Activated CD8-positive, alpha-beta memory T cell treated with anti-CD3 and anti-CD28 coated beads for 1 hour (primary cell): ENCODE measurements around the gene PEPD.
"Not testable (repeated sequence)": the region's sequence is repeated elsewhere in the genome, so short reads cannot be mapped to it uniquely, and the experiment has no call there.

Source experiments
- DNase-seq, 2 donors: peaks; one replicate each; pipeline ENCODE4 v3.0.0-alpha.2; 2020; ENCODE audit warnings: low read depth in 1 of 2; ENCODE audit errors: extremely low read depth in 1 of 2

Gene PEPD

GRCh38 chr19:33479570-33479969 is 42.0 kb downstream of the PEPD start:
- DNase-seq: not testable (repeated sequence)

GRCh38 chr19:33477781-33478180 is 43.8 kb downstream of the PEPD start:
- no peak for DNase-seq

- no peak for DNase-seq
Measured at GRCh38 chr19:33476151-33476707, 45.4 kb downstream of the PEPD start.

GRCh38 chr19:33473653-33474305 is 47.8 kb downstream of the PEPD start:
- DNase-seq: no peak

- no peak for DNase-seq
Measured at GRCh38 chr19:33472691-33473652, 48.6 kb downstream of the PEPD start.

- no peak for DNase-seq
Measured at GRCh38 chr19:33472226-33472625, 49.4 kb downstream of the PEPD start.

- no peak for DNase-seq
Measured at GRCh38 chr19:33471111-33471996, 50.2 kb downstream of the PEPD start.

- no peak for DNase-seq
Measured at GRCh38 chr19:33470686-33471085, 50.9 kb downstream of the PEPD start.

- DNase-seq: no peak
Measured at GRCh38 chr19:33470040-33470330, 51.6 kb downstream of the PEPD start.

GRCh38 chr19:33469171-33470039 is 52.2 kb downstream of the PEPD start:
- no peak for DNase-seq

GRCh38 chr19:33468361-33469170 is 53.0 kb downstream of the PEPD start:
- DNase-seq: no peak

GRCh38 chr19:33467851-33468250 is 53.7 kb downstream of the PEPD start:
- no peak for DNase-seq

- DNase-seq: no peak
Measured at GRCh38 chr19:33465834-33466233, 55.8 kb downstream of the PEPD start.

- DNase-seq: no peak
Measured at GRCh38 chr19:33465371-33465770, 56.2 kb downstream of the PEPD start.

GRCh38 chr19:33464733-33465115 is 56.9 kb downstream of the PEPD start:
- no peak for DNase-seq

- DNase-seq: no peak
Measured at GRCh38 chr19:33464010-33464732, 57.4 kb downstream of the PEPD start.

- no peak for DNase-seq
Measured at GRCh38 chr19:33463199-33463598, 58.4 kb downstream of the PEPD start.

GRCh38 chr19:33462112-33462791 is 59.3 kb downstream of the PEPD start:
- DNase-seq: no peak
